Gastroesophageal sphincter (tissue), 4 donors: ENCODE data around the gene KDSR. TPM values are rescaled to one million over a fixed set of nuclear protein-coding genes. Genes with fewer than 3 reads are reported as not detected.

Source experiments
- ATAC-seq: fragments of 150-250 bp; one replicate; pipeline ENCODE4 v1.9.1; 2016; ENCODE audit warnings: mild to moderate bottlenecking, moderate library complexity
- H3K27ac ChIP-seq, 4 donors: fragments of 200-600 bp; sonication (generic) in 3 of 4; 1 replicate in 3 of 4; 2 replicates in 1 of 4; pipeline ENCODE4 v1.5.1; 2016 to 2019
- H3K27me3 ChIP-seq: fragments of 200-600 bp; sonication (generic); one replicate; pipeline ENCODE4 v1.5.1; 2019
- H3K36me3 ChIP-seq, 2 donors: fragments of 200-600 bp; sonication (generic); one replicate each; pipeline ENCODE4 v1.5.1; 2019; ENCODE audit warnings: control low read depth in 1 of 2
- H3K4me1 ChIP-seq, 3 donors: fragments of 200-600 bp; sonication (generic); 1 replicate in 2 of 3; 2 replicates in 1 of 3; pipeline ENCODE4 v1.5.1; 2016 to 2019; ENCODE audit warnings: control low read depth in 2 of 3
- H3K4me3 ChIP-seq, 2 donors: fragments of 200-600 bp; sonication (generic); one replicate each; pipeline ENCODE4 v1.5.1; 2019; ENCODE audit warnings: mild to moderate bottlenecking in 1 of 2, moderate library complexity in 1 of 2
- H3K9me3 ChIP-seq, 3 donors: fragments of 200-600 bp; sonication (generic); one replicate each; pipeline ENCODE4 v1.5.1; 2017 to 2019; ENCODE audit warnings: control low read depth in 2 of 3
- EP300 ChIP-seq: sonication (generic); formaldehyde crosslinking; IDR thresholded peaks from one replicate; pipeline ENCODE4 v1.6.1; 2017; ENCODE audit warnings: antibody characterized with exemption, mild to moderate bottlenecking
- POLR2A ChIP-seq, 2 donors: fragments of 450-650 bp; IDR thresholded peaks; one replicate each; pipeline ENCODE4 v1.6.1; 2017; ENCODE audit warnings: antibody characterized with exemption in 2 of 2, mild to moderate bottlenecking in 2 of 2, moderate library complexity in 1 of 2
- POLR2AphosphoS5 ChIP-seq: sonication (generic); formaldehyde crosslinking; IDR thresholded peaks from one replicate; pipeline ENCODE4 v1.6.1; 2017; ENCODE audit warnings: antibody characterized with exemption
- WGBS, 2 donors: methylation state at CpG; one replicate each; pipeline ENCODE4 v1.1.5; 2018; ENCODE audit warnings: low coverage in 1 of 2; 5-methylcytosine and 5-hydroxymethylcytosine counted together
- total RNA-seq, 4 donors: library from RNA; depleted of rRNA; stranded (reverse); fragments of >200 nt; gene quantifications; one replicate each; pipeline ENCODE4 v1.1.0, GENCODE V29; 2016
- TF ChIP-seq, protein P1 (sequence below), 4 experiments: fragments of 200-600 bp in 2 of 4; fragments of 450-650 bp in 2 of 4; sonication (generic) in 1 of 4; IDR thresholded peaks; one replicate each; pipeline ENCODE4 v1.5.1; 2017 to 2019; ENCODE audit warnings: antibody characterized with exemption in 4 of 4, mild to moderate bottlenecking in 2 of 4, moderate library complexity in 2 of 4

The KDSR gene
- total RNA-seq, 4 donors from 2014 or later, result 36.9 to 67.3 (median 51.2) TPM

GRCh38 chr18:63329431-63330145 is 37.4 kb downstream of the KDSR start:
- H3K4me3 ChIP-seq, result no peak overlapping the region
- no peak overlapping the region for H3K27ac ChIP-seq
- no peaks in the 10 kb centered on the region for H3K4me1 ChIP-seq
- no peaks in the 10 kb centered on the region for H3K9me3 ChIP-seq
- no peak for ATAC-seq
- H3K27me3 ChIP-seq, result no peaks in the 10 kb centered on the region
- WGBS, 2 donors, result 55 to 63% methylated on average over 7 of the region's 7 CpGs
- peaks cover 0 to 49% of the 10 kb centered on the region in 2 donors for H3K36me3 ChIP-seq
- TF ChIP-seq, protein P1, sequence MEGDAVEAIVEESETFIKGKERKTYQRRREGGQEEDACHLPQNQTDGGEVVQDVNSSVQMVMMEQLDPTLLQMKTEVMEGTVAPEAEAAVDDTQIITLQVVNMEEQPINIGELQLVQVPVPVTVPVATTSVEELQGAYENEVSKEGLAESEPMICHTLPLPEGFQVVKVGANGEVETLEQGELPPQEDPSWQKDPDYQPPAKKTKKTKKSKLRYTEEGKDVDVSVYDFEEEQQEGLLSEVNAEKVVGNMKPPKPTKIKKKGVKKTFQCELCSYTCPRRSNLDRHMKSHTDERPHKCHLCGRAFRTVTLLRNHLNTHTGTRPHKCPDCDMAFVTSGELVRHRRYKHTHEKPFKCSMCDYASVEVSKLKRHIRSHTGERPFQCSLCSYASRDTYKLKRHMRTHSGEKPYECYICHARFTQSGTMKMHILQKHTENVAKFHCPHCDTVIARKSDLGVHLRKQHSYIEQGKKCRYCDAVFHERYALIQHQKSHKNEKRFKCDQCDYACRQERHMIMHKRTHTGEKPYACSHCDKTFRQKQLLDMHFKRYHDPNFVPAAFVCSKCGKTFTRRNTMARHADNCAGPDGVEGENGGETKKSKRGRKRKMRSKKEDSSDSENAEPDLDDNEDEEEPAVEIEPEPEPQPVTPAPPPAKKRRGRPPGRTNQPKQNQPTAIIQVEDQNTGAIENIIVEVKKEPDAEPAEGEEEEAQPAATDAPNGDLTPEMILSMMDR (IDR thresholded peaks at IDR 0.05), result no peak
- no peak for TF ChIP-seq EP300
- TF ChIP-seq POLR2A (IDR thresholded peaks at IDR 0.05), result no peak
- no peak for TF ChIP-seq POLR2AphosphoS5

DNA sequence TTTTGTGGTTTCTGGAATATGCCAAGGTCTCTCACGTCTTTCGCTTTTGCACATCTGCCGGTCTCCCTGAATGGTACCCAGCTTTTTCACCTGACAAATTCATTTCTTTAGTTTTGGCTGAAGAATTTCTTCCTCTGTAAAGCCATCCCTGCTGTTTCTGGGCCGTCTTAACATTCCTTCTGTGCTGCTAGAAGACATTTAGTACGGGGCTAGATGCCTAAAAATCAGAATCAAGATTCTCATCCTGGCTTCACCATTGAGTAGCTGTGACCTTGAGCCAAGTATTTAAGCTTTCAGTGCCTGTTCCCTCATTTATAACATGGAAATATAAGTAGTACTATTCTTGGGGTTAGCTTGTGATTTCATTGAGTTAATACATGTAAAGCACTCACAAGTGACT is 41.0 kb downstream of the KDSR start:
- H3K4me3 ChIP-seq, result no peak overlapping the region
- ATAC-seq, result no peak
- peaks cover 0 to 15% (median 4%) of the 10 kb centered on the region in 3 donors for H3K4me1 ChIP-seq
- TF ChIP-seq, protein P1 (IDR thresholded peaks at IDR 0.05), result no peak
- no peak for TF ChIP-seq POLR2AphosphoS5
- TF ChIP-seq POLR2A (IDR thresholded peaks at IDR 0.05), result no peak
- no peak for TF ChIP-seq EP300
- no peak overlapping the region for H3K27ac ChIP-seq
- no peaks in the 10 kb centered on the region for H3K27me3 ChIP-seq
- no peaks in the 10 kb centered on the region for H3K9me3 ChIP-seq
- peaks cover 0 to 14% of the 10 kb centered on the region in 2 donors for H3K36me3 ChIP-seq
- 86 to 90% methylated on average over 4 to 5 of the region's 5 CpGs for WGBS, 2 donors

- Histone ChIP-seq H3K4me3 (no peak overlapping the region), H3K9me3 (no peaks in the 10 kb centered on the region), H3K27me3 (no peaks in the 10 kb centered on the region), H3K36me3 (peaks cover 0 to 5% of the 10 kb centered on the region in 2 donors), H3K27ac (no peak overlapping the region), H3K4me1 (peaks cover 0 to 21% (median 4%) of the 10 kb centered on the region in 3 donors)
- ATAC-seq, result no peak
- 90 to 91% methylated on average over 11 of the region's 11 CpGs for WGBS, 2 donors
- TF ChIP-seq POLR2AphosphoS5 (no peak), POLR2A (IDR thresholded peaks at IDR 0.05) (no peak), EP300 (no peak)
- TF ChIP-seq, protein P1 (IDR thresholded peaks at IDR 0.05), result no peak
Measured at GRCh38 chr18:63325086-63325686, 41.8 kb downstream of the KDSR start.

GRCh38 chr18:63322908-63323634 is 43.9 kb downstream of the KDSR start:
- Histone ChIP-seq H3K9me3 (no peaks in the 10 kb centered on the region), H3K27me3 (no peaks in the 10 kb centered on the region), H3K4me3 (no peak overlapping the region), H3K27ac (peak overlapping the region; percentile 12 to 92 (median 60)), H3K36me3 (no peaks in the 10 kb centered on the region), H3K4me1 (peaks cover 0 to 28% (median 4%) of the 10 kb centered on the region in 3 donors)
- 15 to 28% methylated on average over 8 of the region's 8 CpGs for whole genome bisulfite sequencing, 2 donors
- TF ChIP-seq, protein P1 (IDR thresholded peaks at IDR 0.05), result peak; percentile 75 to 91 (median 83)
- TF ChIP-seq POLR2A (IDR thresholded peaks at IDR 0.05), result no peak
- TF ChIP-seq EP300, result no peak
- TF ChIP-seq POLR2AphosphoS5, result peak; percentile 54
- no peak for ATAC-seq
